Measurements from ENCODE around the gene CYP39A1. TPM values are rescaled to one million over a fixed set of nuclear protein-coding genes. Genes with fewer than 3 reads are reported as not detected.

Gene CYP39A1
- polyA plus RNA-seq, 1 experiment: not detected

GRCh38 chr6:46530896-46531295, 121.7 kb downstream of the CYP39A1 start:
- ChIA-PET POLR2A (no interaction called here), CTCF (no interaction called here)
- Histone ChIP-seq H3K36me3 (ENCODE audit: control insufficient read depth, insufficient read depth, low read length) (no peaks in the 10 kb centered on the region), H3K4me3 (ENCODE audit: low read depth, low read length) (no peak overlapping the region), H3K27me3 (ENCODE audit: control insufficient read depth, insufficient read depth, low read length) (no peaks in the 10 kb centered on the region)
- no peak for DNase-seq (ENCODE audit: low read depth)
- no peak for TF ChIP-seq CTCF (IDR thresholded peaks at IDR 0.05; ENCODE audit: insufficient read depth, low read depth, low read length)

- H3K4me3 ChIP-seq (ENCODE audit: low read depth, low read length): no peak overlapping the region
- H3K27me3 ChIP-seq (ENCODE audit: control insufficient read depth, insufficient read depth, low read length): no peaks in the 10 kb centered on the region
- DNase-seq (ENCODE audit: low read depth): no peak
- ChIA-PET CTCF (no interaction called here), POLR2A (no interaction called here)
- no peaks in the 10 kb centered on the region for H3K36me3 ChIP-seq (ENCODE audit: control insufficient read depth, insufficient read depth, low read length)
- TF ChIP-seq CTCF (IDR thresholded peaks at IDR 0.05; ENCODE audit: insufficient read depth, low read depth, low read length): no peak
Observed at GRCh38 chr6:46528961-46529750, 123.5 kb downstream of the CYP39A1 start.

- TF ChIP-seq CTCF (IDR thresholded peaks at IDR 0.05; ENCODE audit: insufficient read depth, low read depth, low read length): no peak
- DNase-seq (ENCODE audit: low read depth): no peak
- Histone ChIP-seq H3K4me3 (ENCODE audit: low read depth, low read length) (no peak overlapping the region), H3K36me3 (ENCODE audit: control insufficient read depth, insufficient read depth, low read length) (no peaks in the 10 kb centered on the region), H3K27me3 (ENCODE audit: control insufficient read depth, insufficient read depth, low read length) (no peaks in the 10 kb centered on the region)
- CTCF ChIA-PET: no interaction called here
- POLR2A ChIA-PET: no interaction called here
Observed at GRCh38 chr6:46526607-46527006, 126.0 kb downstream of the CYP39A1 start.

- CTCF ChIA-PET: no interaction called here
- H3K27me3 ChIP-seq (ENCODE audit: control insufficient read depth, insufficient read depth, low read length): no peaks in the 10 kb centered on the region
- POLR2A ChIA-PET: no interaction called here
- no peaks in the 10 kb centered on the region for H3K36me3 ChIP-seq (ENCODE audit: control insufficient read depth, insufficient read depth, low read length)
- no peak overlapping the region for H3K4me3 ChIP-seq (ENCODE audit: low read depth, low read length)
- no peak for TF ChIP-seq CTCF (IDR thresholded peaks at IDR 0.05; ENCODE audit: insufficient read depth, low read depth, low read length)
- no peak for DNase-seq (ENCODE audit: low read depth)
Observed at GRCh38 chr6:46525583-46525982, 127.0 kb downstream of the CYP39A1 start.

GRCh38 chr6:46521464-46521971, 131.1 kb downstream of the CYP39A1 start:
- H3K4me3 ChIP-seq (ENCODE audit: low read depth, low read length): no peak overlapping the region
- no peak for TF ChIP-seq CTCF (IDR thresholded peaks at IDR 0.05; ENCODE audit: insufficient read depth, low read depth, low read length)
- DNase-seq (ENCODE audit: low read depth): no peak
- POLR2A ChIA-PET: no interaction called here
- CTCF ChIA-PET: no interaction called here
- H3K27me3 ChIP-seq (ENCODE audit: control insufficient read depth, insufficient read depth, low read length): no peaks in the 10 kb centered on the region
- no peaks in the 10 kb centered on the region for H3K36me3 ChIP-seq (ENCODE audit: control insufficient read depth, insufficient read depth, low read length)

Data from BJ (cell line).